HUDEP-2 (cell line): ENCODE results near the gene SPRED2.

Experiments
- DNase-seq, 76 experiments: peaks; one replicate each; lab custom pipeline; 2025; ENCODE audit not compliant: unreplicated experiment in 76 of 76; lab: John Stamatoyannopoulos, UW

Gene SPRED2

GRCh38 chr2:65370387-65371073 is 61.9 kb downstream of the SPRED2 start:
- no peak for DNase-seq

- DNase-seq = no peak
Measured at GRCh38 chr2:65369980-65370379, 62.4 kb downstream of the SPRED2 start.

- no peak for DNase-seq
Measured at GRCh38 chr2:65369574-65369973, 62.8 kb downstream of the SPRED2 start.

GRCh38 chr2:65368468-65368867 is 63.9 kb downstream of the SPRED2 start:
- DNase-seq = no peak

GRCh38 chr2:65367524-65367923 is 64.9 kb downstream of the SPRED2 start:
- DNase-seq = no peak

- DNase-seq = peak in 15 of 76 experiments; percentile 7 to 51 (median 26)
Measured at GRCh38 chr2:65366595-65367125, 65.7 kb downstream of the SPRED2 start.

GRCh38 chr2:65364986-65365733 is 67.2 kb downstream of the SPRED2 start:
- no peak for DNase-seq

GRCh38 chr2:65363879-65364666 is 68.3 kb downstream of the SPRED2 start:
- peak in 1 of 76 experiments; percentile 10 for DNase-seq

- no peak for DNase-seq
Measured at GRCh38 chr2:65361623-65362022, 70.8 kb downstream of the SPRED2 start.

DNA sequence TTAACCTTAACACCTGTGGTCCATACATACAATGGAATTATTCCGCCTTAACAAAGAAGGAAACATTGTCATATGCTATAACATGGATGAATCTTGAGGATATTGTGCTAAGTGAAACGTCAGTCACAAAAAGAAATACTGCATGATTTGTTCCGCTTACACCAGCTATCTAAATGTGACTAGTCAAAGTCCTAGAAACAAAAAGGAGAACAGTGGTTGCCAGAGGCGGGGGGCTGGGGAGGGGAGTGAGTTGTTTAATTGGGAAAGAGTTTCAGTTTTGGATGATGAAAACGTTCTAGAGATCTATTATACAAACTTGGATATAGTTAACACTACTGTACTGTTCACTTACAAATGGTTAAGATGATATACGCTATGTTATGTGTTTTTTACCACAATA is 72.0 kb downstream of the SPRED2 start:
- DNase-seq = no peak

DNA sequence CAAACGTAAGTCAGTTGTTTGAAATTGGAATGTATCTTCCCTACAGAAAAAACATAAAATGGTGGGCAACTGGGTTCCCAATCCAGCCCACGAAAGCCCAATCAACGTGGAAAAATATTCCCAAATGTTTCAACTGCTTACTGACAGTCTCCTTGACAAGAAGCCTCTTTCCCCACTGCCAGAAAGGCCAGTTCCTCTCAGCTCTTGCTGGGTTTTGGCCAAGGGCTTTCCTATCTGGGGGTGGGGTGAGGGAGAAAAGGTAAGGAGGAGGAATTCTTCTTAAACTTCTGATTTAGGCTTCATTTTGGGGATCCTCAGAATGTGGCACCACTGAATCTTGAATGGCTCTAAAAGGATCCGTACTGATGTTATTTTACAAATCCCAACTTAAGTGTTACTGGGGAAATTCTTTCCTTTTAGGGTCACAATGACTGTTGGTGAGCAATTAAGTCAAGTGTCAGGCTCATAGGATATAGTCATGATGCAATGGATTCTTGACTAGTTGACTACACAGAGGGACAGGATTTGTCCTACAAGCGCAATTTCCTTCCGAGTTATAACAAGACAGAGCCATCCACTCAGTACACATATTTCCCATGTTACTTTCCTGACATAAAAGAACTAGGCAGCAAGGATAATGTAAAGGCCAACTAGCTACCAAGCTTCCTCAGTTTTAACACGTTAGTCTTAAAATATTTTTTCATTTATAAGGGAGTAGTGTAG is 73.6 kb downstream of the SPRED2 start:
- peak in 11 of 76 experiments; percentile 10 to 38 (median 18) for DNase-seq

DNA sequence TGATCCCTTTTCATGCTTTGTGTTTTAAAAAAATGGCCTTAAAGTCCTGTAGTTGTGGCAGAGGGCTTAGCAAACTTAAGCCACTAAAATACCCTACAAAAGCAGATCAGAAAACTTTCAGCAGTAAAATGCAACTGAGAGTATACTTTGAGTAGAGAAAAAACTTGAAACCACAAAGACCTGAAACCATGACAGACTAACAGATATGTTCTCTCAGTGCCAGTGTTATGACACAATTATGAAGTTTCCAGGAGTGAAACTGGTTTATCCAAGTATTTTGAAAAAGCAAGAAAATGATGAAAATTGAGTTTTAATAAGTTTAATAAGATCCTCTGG is 74.5 kb downstream of the SPRED2 start:
- no peak for DNase-seq

DNA sequence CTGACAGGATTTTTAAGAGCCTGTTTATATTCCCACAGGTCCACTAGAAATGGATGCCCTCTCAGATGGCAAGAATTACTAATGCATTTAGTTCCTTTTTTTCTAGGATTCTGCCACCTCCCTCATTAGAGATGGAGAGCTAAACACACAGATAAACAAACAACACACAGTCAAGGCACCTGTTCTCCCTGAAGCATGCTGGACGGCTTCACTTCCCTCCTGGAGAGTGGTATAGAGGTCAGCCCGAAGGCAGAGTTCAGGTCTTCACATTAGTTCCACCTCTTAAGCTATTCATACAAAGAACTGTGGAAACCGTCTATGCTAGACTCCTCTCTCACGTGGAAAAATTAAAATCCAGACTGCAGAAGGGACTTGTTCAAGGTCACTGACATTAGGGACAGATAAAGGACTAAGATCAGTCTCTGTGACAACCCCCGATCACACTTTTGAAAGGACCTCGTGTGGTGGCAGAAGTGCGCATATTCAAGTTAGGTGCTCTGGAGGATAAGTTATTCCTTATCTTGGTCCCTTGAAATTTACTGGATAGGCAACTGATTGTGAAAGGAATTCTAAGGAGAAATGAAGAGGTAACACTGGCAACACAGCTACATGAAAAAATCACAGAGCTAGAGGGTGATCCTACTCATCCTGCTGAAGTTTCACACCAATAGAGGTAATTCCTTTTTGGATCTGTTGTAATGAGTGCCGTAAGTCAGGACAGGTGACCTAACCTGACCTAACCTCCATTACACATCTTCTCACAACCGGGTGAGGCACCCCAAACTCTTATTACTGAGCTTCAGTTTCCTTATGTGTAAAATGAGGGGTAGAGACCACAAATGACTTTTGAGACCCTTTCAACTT is 75.1 kb downstream of the SPRED2 start:
- peak in 1 of 76 experiments; percentile 6 for DNase-seq

DNA sequence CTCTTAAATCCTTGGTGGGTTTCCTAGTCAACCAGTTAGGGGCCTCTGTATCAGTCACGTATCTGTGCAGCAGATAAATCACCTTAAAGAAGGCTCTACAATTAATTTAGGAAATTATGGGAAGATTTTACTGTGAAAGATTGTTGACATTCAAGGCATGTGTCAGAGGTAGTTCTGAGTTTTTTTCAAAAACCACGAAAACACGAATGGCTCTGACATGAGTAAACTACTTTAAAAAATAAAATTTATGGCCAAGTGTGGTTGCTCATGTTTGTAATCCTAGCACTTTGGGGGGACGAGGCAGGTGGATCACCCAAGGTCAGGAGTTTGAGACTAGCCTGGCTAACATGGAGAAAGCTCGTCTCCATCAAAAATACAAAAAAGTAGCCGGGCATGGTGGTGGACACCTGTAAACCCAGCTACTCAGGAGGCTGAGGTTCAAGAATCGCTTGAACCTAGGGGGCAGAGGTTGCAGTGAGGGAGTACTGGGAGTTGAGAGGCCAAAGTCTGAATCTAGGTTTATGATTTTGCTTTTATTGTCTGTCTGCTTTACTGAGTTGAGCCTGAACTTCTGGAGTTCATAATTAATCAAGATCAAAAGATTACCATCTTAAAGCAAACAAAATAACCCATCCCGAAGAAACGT is 77.1 kb downstream of the SPRED2 start:
- DNase-seq = no peak

GRCh38 chr2:65354773-65355172 is 77.6 kb downstream of the SPRED2 start:
- DNase-seq = no peak

GRCh38 chr2:65353927-65354326 is 78.5 kb downstream of the SPRED2 start:
- no peak for DNase-seq

DNA sequence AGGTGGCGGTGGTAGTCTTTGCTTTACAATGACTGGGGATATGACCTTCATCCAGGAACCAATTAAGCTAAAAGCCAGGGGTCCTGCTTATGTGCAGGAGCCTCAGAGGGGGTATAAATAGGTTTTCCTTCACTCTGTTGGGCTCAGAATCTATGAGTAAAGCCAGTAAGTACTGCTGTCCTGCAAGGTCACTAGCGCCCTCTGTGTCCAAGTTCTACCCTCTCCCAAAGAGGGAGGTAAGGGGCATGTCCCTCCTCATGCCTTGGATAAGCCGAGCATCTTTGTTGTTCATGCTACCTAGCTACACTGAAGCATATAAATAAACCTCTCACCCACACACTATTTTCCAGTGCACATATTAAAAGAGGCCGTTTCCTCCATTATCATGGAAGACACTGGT is 79.4 kb downstream of the SPRED2 start:
- DNase-seq = no peak

GRCh38 chr2:65351948-65352595 is 80.3 kb downstream of the SPRED2 start:
- no peak for DNase-seq
